ENCODE measurements around the gene GOLGA5.

GOLGA5 gene

DNA sequence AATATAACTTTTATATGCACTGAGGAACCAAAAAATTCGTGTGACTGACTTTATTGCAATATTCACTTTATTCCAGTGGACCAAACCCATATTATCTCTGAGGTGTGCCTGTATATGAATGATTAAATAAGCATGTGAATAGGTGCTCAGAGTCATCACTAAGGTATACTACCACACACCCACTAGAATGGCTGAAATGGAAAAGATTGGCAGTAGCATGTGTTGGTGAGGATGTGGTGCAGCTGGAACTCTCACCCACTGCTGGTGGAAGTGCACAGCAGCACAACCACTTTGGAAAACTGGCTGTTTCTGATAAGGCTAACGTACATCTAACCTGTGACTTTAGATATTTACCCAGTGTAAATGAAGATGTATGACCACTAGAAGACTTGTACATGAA, 36.8 kb downstream of the GOLGA5 start:
- H3K4me3 ChIP-seq (ENCODE audit: low read depth, low read length, poor library complexity, severe bottlenecking): no peak overlapping the region
- H3K27ac ChIP-seq (ENCODE audit: low read depth, low read length, poor library complexity, severe bottlenecking): no peak overlapping the region
- no peaks in the 10 kb centered on the region for H3K9me3 ChIP-seq (ENCODE audit: low read length)
- H3K4me1 ChIP-seq (ENCODE audit: insufficient read depth, low read length, severe bottlenecking): no peaks in the 10 kb centered on the region
- no peaks in the 10 kb centered on the region for H4K20me1 ChIP-seq (ENCODE audit: insufficient read depth, low read length)
- H2AFZ ChIP-seq (ENCODE audit: low read length): no peak overlapping the region
- peaks cover 73% of the 10 kb centered on the region for H3K36me3 ChIP-seq (ENCODE audit: insufficient read depth, low read length)
- H3K79me2 ChIP-seq (ENCODE audit: insufficient read depth, low read length): no peaks in the 10 kb centered on the region
- H3K9ac ChIP-seq (ENCODE audit: low read length): no peak overlapping the region
- H3K9me2 ChIP-seq (ENCODE audit: low read depth, low read length): no peaks in the 10 kb centered on the region
- H3K4me2 ChIP-seq (ENCODE audit: low read length): no peak overlapping the region
- H3F3A ChIP-seq (ENCODE audit: insufficient read depth, low read length): no peaks in the 10 kb centered on the region
- TF ChIP-seq CTCF (IDR thresholded peaks at IDR 0.05; ENCODE audit: low read length): no peak
- no peaks in the 10 kb centered on the region for H3K27me3 ChIP-seq (ENCODE audit: insufficient read depth, low read length)

DNA sequence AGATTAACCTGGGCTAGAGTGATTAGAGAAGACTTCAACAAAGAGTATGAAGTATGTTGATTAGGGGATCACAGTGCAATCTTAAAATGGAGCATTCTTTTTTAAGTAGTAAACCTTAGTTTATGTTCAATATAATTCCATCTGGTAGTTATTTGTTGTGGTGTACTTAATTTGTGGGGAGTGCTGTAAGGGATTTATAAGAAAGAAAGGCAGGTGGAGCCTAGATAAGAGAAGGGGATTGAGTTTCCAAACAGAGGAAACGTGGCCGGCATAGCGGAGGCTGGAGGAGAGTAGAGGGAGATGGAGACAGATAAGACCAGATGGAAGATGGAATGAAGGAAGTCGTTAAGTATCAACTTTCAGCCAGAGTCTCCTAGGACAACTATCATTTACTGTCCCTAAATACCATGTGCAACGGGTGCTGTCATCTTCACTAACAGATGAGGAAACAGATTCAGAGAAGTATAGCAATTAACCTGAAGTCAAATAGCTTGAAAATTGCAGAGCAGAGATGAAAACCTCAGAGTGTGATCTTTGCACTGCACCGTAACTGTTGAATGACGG, 38.1 kb downstream of the GOLGA5 start:
- no peaks in the 10 kb centered on the region for H3F3A ChIP-seq (ENCODE audit: insufficient read depth, low read length)
- no peaks in the 10 kb centered on the region for H3K4me1 ChIP-seq (ENCODE audit: insufficient read depth, low read length, severe bottlenecking)
- no peak overlapping the region for H3K9ac ChIP-seq (ENCODE audit: low read length)
- H2AFZ ChIP-seq (ENCODE audit: low read length): no peak overlapping the region
- H3K36me3 ChIP-seq (ENCODE audit: insufficient read depth, low read length): peaks cover 74% of the 10 kb centered on the region
- no peaks in the 10 kb centered on the region for H3K27me3 ChIP-seq (ENCODE audit: insufficient read depth, low read length)
- TF ChIP-seq CTCF (IDR thresholded peaks at IDR 0.05; ENCODE audit: low read length): no peak
- TF ChIP-seq EZH2 (IDR thresholded peaks at IDR 0.05; ENCODE audit: borderline replicate concordance, low read length): no peak
- no peaks in the 10 kb centered on the region for H3K9me2 ChIP-seq (ENCODE audit: low read depth, low read length)
- no peaks in the 10 kb centered on the region for H4K20me1 ChIP-seq (ENCODE audit: insufficient read depth, low read length)
- H3K27ac ChIP-seq (ENCODE audit: low read depth, low read length, poor library complexity, severe bottlenecking): no peak overlapping the region
- H3K4me2 ChIP-seq (ENCODE audit: low read length): no peak overlapping the region
- H3K79me2 ChIP-seq (ENCODE audit: insufficient read depth, low read length): no peaks in the 10 kb centered on the region
- no peaks in the 10 kb centered on the region for H3K9me3 ChIP-seq (ENCODE audit: low read length)
- no peak overlapping the region for H3K4me3 ChIP-seq (ENCODE audit: low read depth, low read length, poor library complexity, severe bottlenecking)

- no peak overlapping the region for H3K9ac ChIP-seq (ENCODE audit: low read length)
- no peaks in the 10 kb centered on the region for H3F3A ChIP-seq (ENCODE audit: insufficient read depth, low read length)
- TF ChIP-seq EZH2 (IDR thresholded peaks at IDR 0.05; ENCODE audit: borderline replicate concordance, low read length) (no peak), CTCF (IDR thresholded peaks at IDR 0.05; ENCODE audit: low read length) (no peak)
- no peak overlapping the region for H3K4me3 ChIP-seq (ENCODE audit: low read depth, low read length, poor library complexity, severe bottlenecking)
- H3K9me3 ChIP-seq (ENCODE audit: low read length): no peaks in the 10 kb centered on the region
- no peak overlapping the region for H3K4me2 ChIP-seq (ENCODE audit: low read length)
- no peak overlapping the region for H3K27ac ChIP-seq (ENCODE audit: low read depth, low read length, poor library complexity, severe bottlenecking)
- no peak overlapping the region for H2AFZ ChIP-seq (ENCODE audit: low read length)
- H3K36me3 ChIP-seq (ENCODE audit: insufficient read depth, low read length): peaks cover 28% of the 10 kb centered on the region
- no peaks in the 10 kb centered on the region for H3K27me3 ChIP-seq (ENCODE audit: insufficient read depth, low read length)
- no peaks in the 10 kb centered on the region for H3K4me1 ChIP-seq (ENCODE audit: insufficient read depth, low read length, severe bottlenecking)
- H4K20me1 ChIP-seq (ENCODE audit: insufficient read depth, low read length): no peaks in the 10 kb centered on the region
- no peaks in the 10 kb centered on the region for H3K9me2 ChIP-seq (ENCODE audit: low read depth, low read length)
- no peaks in the 10 kb centered on the region for H3K79me2 ChIP-seq (ENCODE audit: insufficient read depth, low read length)
These were observed 47.8 kb downstream of the GOLGA5 start for GRCh38 chr14:92841930-92842329.
